Astrocyte (in vitro differentiated cells and primary cell): ENCODE data around the gene PODXL.
"Not testable (repeated sequence)": the region's sequence is repeated elsewhere in the genome, so short reads cannot be mapped to it uniquely, and the experiment has no call there.

Experiments
- CTCF ChIP-seq: IDR thresholded peaks from 2 replicates; pipeline ENCODE4 v1.5.1; 2011; ENCODE audit warnings: low read depth, mild to moderate bottlenecking, inconsistent platforms, low read length, moderate library complexity; ENCODE audit not compliant: insufficient read depth
- EZH2 ChIP-seq: IDR thresholded peaks from 2 replicates; pipeline ENCODE4 v1.6.1; 2012; ENCODE audit warnings: mild to moderate bottlenecking, low read length, inconsistent platforms; ENCODE audit not compliant: insufficient read depth

DNA sequence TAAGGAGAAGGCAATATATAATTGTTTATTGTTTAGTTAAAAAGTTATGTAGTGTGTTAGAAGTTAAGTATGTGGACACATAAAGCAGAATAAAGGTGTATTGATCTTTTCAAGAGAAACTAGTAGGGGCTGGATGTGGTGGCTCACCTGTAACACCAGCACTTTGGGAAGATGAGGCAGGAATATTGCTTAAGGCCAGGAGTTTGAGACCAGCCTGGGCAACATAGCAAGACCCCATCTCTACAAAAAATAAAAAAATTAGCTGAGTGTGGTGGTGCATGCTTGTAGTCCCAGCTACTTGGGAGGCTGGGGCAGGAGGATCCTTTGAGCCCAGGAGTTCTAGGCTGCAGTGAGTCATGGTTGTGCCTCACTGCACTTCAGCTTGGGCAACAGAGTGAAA, 93.7 kb downstream of the PODXL start:
- TF ChIP-seq CTCF, EZH2: not testable (repeated sequence)
